GM19397 (cell line): ENCODE results near the gene HOXA1.

Source experiments
- ATAC-seq: cut with Tn5 transposase; IDR thresholded peaks from one replicate; pipeline ENCODE4 v1.9.1; 2021; ENCODE audit warnings: mild to moderate bottlenecking, moderate library complexity; ENCODE audit not compliant: unreplicated experiment

The HOXA1 gene

DNA sequence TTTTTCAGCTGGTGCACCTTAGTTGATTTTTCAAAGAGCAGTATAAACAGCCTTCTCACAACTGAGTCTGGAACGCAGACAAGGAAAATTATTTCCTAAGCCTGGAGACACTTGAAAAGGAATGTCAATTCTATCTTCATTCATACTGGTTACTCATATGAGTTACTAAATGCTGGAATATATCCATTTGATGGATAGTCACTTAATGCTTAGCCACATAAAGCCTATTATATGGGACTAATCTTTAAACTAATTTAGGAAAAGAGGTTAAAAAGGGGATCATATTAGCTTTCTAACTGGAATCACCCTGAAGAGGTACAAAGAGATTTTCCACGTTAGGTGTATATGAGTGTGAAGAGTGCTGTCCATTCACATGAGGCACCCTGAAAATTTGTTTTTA, 36.4 kb upstream of the HOXA1 start:
- no peak for ATAC-seq

DNA sequence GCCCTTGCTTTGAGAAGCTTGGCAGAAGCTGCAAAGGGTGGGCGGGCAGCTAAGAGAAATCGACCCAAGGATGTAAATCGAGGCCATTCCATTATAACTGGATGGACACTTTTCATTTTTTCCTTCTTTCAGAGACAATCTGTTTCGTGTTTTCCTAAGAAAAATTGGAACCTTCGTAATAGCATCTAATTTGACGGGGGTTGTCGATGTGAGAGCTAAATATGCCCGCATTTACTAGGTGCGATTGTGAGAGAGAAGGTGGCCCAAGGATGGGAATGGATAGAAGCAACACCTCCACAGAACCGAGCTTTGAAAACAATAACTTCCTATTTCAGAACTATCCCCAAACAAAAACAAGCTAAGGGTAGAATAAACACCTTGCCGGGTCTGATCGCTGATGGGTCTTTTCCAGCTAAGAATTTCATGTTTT, 35.6 kb upstream of the HOXA1 start:
- no peak for ATAC-seq

DNA sequence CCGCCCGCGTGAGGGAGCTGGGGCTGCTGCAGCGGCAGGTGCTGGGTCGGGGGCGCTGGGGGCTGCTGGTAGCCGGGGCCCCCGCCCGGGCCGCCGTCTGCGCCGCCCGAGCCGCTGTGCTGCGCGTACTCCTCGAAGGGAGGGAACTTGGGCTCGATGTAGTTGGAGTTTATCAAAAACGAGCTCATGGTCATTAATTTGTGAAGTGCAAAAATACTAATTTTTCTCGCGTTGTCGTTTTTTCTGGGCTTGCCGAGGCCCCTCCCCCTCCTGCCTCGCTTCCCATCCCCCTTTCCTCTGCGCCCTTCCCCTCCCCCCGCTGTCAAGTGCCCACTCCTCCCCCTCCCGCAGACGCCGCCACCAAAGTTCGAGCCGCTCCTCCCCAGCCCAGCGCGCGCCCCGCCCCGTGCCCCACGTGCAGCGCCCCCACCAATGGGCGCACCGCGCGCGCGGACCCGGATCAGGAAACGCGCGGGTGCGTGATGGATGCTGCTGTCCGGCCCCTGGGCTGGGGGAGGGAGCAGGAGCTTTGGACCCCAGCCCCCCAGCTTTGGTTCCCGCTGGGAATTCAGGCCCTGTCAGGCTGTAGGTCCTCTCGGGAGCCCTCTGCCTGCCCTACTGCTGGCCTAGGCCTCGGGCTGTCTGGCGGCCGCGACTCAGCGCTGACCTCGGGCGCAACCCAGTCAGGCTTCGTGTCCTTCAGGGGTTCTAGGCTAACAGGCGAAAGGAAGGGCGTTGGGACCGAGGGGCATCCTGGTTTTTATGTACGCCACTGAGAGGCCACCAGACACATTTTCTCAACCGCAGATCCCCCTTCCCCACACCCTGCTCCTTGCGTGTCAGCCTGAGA, 35.0 kb upstream of the HOXA1 start, which contains the start of gene HOXA4:
Gene HOXA4, minus strand, starts transcription at position 218 of the 850 bp plus-strand sequence. Its CDS starts 24 bp downstream, at position 194.
- ATAC-seq: no peak

DNA sequence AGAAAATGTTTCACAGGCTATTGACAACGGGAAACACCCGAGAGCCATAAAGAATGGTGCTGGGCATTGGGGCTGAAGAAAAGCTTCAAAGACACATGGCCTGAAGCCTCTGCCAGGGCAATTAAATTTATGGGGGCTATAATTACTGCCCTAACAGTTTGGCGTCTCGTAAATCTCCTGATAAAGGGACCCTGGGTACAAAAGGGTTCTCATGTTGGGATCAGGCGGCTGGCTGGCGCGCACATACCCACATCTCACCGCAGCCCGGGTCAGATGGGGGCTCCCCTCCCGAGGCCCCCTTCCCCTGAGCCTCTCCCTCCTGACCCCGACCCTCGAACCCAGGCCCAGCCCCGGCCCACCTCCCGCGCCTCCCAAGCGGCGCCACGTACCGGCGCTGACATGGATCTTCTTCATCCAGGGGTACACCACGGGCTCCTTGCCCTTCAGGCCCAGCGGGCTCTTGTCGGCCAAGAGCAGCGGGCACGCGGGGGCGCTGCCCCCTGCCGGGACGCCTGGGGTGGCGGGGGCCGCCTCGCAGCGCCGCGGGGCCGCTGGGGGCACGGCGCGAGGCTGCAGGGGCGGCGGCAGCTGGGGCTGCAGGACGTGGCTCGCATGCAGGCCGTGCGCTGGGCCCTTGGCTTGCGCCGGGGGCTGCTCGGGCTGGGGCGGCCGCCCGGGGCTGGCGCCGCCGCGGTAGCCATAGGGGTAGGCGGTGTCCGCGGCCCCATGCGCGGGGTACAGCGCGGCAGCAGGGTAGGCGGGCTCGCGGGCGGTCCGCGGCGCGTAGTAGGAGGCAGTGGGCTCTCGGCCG, 34.1 kb upstream of the HOXA1 start:
- no peak for ATAC-seq

DNA sequence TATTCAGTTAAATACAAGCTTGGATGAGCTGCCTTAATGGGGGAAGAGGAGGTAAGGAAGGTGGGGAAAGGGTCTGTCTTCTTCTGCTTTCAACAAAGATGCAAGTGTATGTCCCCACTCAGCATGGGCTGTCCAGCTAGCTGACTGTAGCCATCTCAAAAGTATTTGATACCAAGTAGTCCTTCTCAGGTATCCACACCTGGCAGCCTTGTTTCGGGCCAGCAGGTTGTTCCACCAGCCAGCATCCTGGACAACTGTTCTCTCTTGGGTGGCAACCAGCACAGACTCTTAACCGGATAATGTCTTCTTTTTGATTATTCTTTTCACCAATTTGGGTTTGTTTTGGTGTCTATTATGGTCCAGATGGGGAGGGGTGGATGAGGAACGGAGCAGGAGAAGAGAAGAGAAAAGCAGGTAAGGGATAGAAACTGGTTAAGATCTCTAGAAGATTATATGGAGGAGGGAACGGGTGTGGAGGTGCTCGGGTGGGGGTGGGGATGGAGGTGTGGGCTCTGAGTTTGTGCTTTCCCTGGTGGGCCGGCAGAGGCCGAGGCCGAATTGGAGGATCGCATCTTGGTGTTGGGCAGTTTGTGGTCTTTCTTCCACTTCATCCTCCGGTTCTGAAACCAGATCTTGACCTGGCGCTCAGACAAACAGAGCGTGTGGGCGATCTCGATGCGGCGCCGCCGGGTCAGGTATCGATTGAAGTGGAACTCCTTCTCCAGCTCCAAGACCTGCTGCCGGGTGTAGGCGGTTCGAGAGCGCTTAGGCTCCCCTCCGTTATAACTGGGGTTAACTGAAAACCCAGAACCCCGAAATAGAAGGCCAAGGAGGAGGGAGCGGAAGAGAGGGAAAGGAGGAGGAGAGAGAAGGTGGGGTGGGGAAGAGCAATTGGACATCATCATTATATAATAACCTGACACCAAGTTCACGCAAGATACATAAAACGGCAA, 33.3 kb upstream of the HOXA1 start:
- ATAC-seq: no peak

DNA sequence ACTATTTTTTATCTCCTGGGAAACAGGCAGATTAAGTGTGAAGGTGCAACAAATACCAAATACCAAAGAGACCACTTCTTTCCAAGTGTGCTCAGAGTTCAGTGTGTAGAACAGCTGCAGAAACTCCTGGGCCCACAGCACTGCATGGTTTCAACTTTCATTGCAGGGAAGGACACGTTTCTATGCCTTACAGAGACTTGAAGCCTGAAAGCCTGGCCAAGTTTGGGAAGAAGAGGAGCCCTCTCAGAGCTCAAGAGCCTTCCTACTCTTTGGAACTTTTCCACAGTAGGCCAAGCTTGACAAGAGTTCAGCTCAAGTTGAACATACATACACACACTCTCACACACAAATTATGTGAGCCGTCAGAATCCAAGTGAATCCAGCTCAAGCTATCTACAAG, 32.2 kb upstream of the HOXA1 start:
- ATAC-seq: no peak

DNA sequence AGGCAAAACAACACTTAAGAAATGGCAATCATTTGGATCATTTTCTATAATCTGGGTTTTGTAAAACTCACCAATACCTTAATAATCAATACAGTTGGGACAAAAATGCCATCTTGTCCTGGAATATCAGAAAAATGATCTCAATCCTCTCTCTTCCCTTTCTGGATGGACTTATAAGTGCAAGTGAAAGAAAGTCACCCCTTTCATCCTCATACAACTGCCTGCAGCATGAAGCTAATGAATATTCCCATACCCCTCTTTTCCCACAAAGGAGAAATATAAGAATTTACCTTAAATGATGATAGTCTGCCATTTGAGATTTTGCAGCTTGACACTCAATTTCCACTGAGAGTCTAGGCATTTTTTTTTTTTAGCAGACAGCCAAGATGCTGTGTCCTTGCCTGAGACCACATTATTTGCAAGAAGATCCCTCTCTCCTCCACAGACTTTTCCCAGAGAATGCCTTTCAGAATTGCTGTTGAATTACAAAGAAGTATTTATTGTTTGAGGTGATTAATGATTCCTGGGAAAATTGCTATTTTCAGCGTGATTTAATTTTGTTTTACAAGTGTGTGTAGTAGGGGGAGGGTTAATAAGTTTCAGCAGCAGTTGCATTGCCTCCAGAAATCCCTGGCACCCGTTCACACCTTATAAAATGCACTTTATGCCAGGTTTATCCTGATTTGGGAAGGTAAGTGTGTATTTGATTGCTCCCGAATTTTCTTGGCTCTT, 31.0 kb upstream of the HOXA1 start:
- no peak for ATAC-seq

DNA sequence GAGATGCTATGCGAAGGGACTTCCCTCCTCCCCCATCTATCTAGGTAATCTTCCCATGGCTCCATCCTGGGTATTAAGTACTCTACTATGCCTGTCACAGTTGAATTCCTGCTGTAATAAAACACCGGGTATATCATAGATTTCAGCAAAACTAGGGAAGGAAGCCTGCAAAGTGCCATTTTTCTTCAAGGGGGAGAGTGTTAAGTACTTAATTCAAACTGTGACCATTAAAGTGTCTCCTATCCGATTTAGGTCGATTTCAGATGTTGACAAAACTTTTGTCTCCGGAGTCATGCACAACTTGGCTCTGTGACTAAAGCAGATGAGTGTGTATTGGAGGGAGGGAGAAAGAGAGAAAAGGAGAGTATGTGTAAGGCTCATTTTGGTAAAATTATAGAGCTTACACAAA, 30.2 kb upstream of the HOXA1 start:
- ATAC-seq: no peak

DNA sequence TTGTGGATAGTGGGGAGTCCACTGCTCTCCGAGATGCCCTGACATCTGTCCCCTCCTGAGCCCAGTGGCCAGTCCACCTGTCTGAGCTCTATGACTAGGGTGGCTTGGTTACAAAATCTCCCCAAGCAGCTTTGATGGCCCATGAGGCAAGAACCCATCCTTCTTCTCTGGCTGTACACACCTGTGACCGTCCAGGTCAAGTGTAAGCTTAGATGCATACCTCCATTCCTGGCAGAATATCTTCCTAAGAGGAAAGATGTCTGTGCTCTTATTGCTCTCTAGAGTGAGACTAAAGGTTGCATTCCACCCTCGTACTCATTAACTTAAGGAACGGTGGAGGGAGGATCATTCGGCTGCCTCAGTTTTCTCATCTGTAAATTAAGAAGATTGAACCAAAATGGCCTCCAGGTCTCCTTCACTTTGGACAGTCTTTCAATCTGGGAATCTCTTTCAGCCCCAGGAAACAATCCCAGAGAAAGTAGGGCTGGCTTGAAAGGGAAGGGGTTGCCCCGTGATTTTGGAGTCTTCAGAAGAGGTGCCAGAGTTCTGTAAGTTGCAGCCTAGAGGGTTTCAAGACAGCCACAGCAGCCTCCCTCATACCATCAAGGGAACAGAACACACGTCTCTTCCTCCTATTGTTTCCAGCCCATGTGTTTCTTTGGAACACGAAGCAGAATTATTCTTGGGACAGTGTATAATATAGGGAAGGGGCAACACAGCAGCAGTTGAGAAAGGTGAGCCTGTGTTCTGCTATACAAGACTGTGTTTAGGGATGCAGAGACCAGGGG, 29.3 kb upstream of the HOXA1 start:
- ATAC-seq: no peak

DNA sequence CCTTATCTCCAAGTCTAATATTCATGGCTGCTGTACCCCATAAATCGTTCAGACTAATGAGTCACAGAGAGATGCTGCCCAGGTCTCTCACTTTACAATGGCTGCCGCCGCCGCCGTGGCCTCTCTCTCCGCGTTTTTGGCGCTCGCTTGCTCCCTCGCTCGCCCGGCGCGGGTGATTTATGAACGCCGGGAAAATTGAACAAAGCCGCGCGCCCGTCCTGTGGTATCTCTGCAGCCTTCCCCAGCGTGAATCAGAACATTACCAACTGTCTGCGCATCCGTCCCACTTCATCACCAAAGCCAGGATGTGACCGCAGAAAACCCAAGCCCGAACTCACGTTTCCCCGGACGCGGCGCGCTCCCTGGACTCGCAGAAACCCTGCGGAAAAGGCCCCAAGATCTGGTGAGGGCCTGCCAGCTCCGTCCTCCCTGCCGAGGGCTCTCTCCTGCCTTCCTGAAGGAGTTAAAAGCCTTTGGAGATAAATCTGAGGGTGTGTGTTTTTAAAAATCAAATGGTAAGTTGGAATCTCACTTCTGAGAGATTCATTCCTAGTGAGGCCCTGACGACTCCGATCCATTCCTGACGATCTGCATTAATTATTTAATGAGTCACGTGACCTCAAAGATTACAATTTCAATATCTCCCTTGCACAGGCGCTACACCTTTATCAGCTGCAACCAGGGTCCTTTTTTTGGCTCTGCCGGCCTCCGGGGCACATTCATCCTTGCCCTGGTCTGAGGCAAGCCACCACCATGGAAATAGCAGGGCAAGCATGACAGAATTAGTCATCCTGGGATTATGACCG, 28.5 kb upstream of the HOXA1 start:
- ATAC-seq: no peak

DNA sequence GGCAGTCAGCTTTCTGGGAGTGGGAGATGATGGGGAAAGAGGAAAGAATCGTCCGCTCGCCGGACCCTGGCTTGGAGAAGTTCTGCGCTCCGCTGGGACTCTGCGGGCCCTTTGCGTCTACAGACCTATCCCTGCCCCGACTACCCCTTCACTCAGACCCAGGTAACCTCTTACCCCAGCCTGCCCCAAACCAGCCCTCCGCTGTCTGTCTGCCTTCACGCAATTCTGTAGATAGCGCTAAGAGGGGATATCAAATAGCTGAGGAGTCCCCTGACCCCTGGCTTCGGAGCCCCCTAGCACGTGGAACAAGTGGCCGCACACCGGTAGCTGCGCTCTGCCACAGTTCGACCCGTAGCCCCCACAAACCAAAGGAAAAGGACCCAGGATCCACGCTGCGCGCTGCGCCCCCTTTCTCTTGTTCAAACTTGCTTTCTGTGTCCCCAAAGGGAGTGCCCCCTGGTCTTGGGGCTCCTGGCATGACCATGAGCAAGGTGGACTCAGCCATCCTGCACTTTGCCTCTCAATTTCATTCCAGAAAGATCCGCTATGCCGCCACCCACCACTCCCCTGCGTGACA, 27.8 kb upstream of the HOXA1 start:
- no peak for ATAC-seq

DNA sequence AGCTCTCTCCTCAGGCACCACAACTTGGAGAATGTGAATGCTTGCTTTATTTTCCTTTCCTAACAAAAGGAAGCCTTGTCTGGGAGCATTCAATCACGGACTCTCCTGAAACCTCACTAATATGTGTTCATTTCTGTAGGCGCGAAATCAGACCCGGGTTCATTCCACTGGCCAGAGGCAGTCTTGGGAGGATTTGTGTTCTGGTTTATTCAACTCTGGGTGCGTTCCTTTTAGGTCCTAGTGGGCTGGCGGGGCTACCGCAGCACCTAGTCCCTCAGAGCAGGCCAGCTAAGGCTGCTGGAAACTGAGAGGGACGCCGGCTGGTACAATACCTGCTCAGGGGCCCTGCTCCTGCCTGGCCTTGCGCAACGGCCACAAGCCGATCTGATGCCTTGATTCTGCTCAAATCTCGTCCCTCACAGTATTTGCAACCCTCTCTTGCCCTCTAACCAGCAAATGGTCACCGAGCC, 27.2 kb upstream of the HOXA1 start:
- no peak for ATAC-seq

DNA sequence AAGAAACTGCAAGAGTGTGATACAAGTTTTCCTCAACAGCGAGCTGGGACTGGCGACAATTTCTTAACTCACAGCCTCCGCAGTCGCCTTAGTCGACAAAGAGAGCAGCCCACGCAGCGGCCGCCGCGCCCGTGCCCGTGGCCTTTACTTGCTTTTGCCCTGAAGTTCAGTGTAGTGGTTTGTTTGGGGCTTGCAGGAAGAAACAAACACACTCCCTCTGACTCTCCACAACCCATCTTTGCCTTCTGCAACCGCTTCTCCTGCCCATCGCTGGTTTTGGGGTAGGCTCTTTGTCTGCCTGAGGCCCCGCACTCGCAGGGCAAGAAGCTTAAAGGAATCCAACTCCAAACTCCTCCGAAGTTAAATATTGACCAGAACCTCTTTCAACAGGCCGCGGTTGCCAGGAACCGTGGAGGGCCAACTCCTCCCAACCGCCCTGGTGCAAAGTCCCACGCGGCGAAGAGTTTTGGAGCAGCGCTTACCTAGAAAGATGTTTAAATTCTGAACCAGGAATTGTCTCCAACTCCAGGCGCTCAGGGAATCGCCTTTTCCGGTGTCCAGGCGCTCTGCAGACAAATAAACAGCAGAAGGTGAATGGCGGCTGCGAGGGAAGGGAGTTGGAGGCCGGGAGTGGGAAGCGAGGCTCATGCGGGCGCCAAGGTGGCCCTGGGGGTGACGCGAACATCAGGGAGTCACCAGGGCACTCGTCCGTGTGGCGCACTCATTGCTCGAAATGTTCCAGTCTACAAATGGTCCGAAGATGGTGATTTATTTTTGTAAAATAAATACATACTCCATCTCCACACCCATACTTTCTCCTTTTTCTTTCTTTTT, 26.5 kb upstream of the HOXA1 start:
- ATAC-seq: no peak

DNA sequence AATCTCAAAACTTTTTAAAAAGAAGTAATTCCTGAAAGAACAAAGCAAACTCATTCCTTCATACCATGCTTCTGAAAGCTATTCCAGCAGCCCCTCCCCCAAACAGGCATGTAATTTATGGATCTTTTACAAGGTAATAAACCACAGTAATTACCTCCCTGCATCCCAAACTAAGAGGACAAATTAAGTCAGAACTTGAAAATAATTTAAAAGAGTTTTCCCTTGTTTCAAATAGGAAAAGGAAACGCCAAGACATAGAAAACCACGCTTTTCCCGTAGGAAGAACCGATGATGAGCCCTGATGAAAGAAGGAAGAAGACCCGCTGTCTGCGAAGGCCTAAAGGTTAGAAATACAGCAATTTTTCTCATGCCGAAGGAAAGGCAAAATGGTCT, 25.9 kb upstream of the HOXA1 start:
- ATAC-seq: no peak

DNA sequence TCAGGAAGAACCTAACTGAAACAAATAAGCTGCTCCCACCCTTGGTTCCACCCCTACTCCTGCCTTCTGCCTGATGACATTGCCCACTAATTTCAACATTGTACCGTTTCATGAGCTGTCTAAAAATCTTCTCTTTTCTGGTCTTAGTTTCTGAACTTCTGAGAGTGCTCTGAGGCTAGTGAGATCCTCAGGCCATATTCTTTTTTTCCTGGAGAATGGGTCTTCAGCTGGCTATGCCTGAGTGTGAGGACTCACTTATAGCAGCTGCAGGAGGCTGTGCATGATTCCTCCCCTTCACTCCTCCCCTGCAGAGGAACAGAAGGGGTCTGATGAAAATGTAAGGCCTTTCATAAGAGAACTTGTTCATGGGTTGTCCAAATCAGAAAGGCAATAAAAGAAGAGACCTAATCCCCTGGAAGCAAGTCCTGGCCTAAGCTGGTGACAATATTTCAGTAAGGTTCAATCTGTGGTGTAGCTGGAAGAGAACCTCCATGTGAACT, 23.7 kb upstream of the HOXA1 start:
- no peak for ATAC-seq

DNA sequence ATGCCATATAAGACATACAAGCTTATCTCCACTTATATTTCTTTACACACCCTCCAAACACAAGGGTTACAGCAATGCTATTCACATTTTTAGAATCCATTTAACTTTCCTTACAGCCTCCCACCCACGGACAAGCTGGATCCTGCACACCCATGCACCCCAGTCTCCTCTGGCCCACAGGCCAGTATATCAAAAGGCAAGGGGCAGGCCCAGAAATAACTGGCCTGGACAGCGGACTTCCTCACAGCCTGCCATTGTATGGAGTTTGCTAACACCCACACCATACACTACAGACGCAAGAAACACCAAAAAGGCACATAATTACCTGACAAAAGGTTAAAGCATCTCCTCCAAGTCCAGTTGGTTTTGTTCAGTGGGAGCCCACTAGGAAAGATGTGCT, 22.8 kb upstream of the HOXA1 start:
- no peak for ATAC-seq

DNA sequence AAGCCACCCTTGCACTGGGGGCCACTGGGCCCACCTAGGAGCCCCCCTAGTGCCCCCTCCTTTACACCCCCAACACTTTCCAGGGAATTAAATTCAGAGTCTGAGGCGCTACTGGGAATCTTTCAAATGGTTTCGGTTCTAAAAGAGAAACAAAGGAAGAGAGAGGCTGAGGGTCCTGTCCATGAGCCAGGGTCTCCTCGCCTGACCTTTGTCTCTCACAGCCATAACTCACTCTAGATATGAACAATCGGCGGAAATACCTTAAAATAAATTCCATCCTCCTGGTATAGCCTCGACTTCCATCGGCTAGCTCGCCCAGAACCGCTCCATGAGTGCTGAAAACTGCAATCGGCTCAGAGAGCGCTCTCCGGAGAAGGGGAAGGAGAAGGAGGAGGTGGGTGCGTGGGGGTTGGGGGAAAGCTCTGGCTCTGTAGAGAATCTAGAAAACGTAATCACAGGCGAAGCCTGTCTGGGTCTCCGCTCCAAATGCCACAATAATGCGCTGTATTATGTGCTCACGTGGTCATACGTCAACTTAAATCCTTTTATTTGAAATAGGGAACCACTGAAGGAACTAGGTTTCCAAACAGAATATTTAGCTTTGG, 22.2 kb upstream of the HOXA1 start:
- no peak for ATAC-seq
